A549 treated with CORT108297 at 1 μM for 4 hours (cell line): ENCODE measurements around the gene GMDS. TPM values are rescaled to one million over a fixed set of nuclear protein-coding genes. Genes with fewer than 3 reads are reported as not detected.

Source experiments
- total RNA-seq: library from RNA; stranded (reverse); fragments of 200-300 nt; extraction: Qiagen RNA extraction; gene quantifications from 5 replicates; pipeline ENCODE4 v1.2.3, GENCODE V29; 2022

Gene GMDS
- total RNA-seq, result 7.6 to 9.4 TPM (median 8.8 TPM) in 5 replicates

GRCh38 chr6:2245103-2245876, at the start of gene GMDS:
Gene GMDS (minus strand): TSS chr6:2245605.

DNA sequence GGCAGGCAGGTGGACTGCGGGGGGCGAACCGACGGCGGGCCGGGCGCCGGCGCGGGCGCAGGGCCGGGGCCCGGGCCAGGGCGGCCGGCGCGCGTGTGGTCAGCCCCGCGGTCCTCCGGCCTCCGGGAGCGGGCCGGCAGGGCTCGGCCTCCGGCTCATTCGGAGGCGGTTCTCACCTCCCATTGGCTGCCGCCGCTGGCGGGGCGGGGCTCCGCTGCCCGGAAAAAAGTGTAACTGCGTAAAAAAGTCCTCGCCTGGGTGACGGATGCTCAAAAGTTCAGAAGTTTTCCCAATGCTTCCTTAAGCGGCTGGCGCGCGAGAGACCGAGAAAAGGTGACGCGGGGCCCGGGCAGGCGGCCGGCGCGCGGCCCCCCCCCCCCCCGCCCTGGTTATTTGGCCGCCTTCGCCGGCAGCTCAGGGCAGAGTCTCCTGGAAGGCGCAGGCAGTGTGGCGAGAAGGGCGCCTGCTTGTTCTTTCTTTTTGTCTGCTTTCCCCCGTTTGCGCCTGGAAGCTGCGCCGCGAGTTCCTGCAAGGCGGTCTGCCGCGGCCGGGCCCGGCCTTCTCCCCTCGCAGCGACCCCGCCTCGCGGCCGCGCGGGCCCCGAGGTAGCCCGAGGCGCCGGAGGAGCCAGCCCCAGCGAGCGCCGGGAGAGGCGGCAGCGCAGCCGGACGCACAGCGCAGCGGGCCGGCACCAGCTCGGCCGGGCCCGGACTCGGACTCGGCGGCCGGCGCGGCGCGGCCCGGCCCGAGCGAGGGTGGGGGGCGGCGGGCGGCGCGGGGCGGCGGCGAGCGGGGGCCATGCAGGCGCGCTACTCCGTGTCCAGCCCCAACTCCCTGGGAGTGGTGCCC, 635.5 kb downstream of the GMDS start, which contains the start of gene FOXC1:
Gene FOXC1 (plus strand): TSS at position 268 of the 849 bp plus-strand sequence. CDS start 531 bp downstream, at position 799.

